Keratinocyte (primary cell): ENCODE data around the gene ASH1L.
"Not testable (repeated sequence)": the region's sequence is repeated elsewhere in the genome, so short reads cannot be mapped to it uniquely, and the experiment has no call there.

Experiments used
- EZH2 ChIP-seq: IDR thresholded peaks from one replicate; pipeline ENCODE4 v1.6.1; 2012; ENCODE audit warnings: inconsistent platforms, mild to moderate bottlenecking, low read length, moderate library complexity
- TF ChIP-seq, protein P1 (sequence below), 3 experiments: IDR thresholded peaks in 1 of 3; conservative IDR thresholded peaks in 1 of 3; optimal IDR thresholded peaks in 1 of 3; 2 replicates in 2 of 3; 3 replicates in 1 of 3; pipeline versions ENCODE3 to v1.5.1; 2011; ENCODE audit warnings: low read length in 3 of 3, mild to moderate bottlenecking in 3 of 3, moderate library complexity in 2 of 3, control low read depth in 1 of 3, inconsistent platforms in 1 of 3; ENCODE audit not compliant: insufficient read depth in 2 of 3; ENCODE audit errors: extremely low read depth in 1 of 3

- TF ChIP-seq, protein P1, sequence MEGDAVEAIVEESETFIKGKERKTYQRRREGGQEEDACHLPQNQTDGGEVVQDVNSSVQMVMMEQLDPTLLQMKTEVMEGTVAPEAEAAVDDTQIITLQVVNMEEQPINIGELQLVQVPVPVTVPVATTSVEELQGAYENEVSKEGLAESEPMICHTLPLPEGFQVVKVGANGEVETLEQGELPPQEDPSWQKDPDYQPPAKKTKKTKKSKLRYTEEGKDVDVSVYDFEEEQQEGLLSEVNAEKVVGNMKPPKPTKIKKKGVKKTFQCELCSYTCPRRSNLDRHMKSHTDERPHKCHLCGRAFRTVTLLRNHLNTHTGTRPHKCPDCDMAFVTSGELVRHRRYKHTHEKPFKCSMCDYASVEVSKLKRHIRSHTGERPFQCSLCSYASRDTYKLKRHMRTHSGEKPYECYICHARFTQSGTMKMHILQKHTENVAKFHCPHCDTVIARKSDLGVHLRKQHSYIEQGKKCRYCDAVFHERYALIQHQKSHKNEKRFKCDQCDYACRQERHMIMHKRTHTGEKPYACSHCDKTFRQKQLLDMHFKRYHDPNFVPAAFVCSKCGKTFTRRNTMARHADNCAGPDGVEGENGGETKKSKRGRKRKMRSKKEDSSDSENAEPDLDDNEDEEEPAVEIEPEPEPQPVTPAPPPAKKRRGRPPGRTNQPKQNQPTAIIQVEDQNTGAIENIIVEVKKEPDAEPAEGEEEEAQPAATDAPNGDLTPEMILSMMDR (optimal IDR thresholded peaks at IDR 0.05 in 1 of 3, IDR thresholded peaks at IDR 0.05 in 1 of 3, conservative IDR thresholded peaks at IDR 0.05 in 1 of 3; ENCODE audit: extremely low read depth in 1 of 3, insufficient read depth in 2 of 3, low read length in 3 of 3) = not testable (repeated sequence)
- not testable (repeated sequence) for TF ChIP-seq EZH2
These were observed 176.8 kb downstream of the ASH1L start for GRCh38 chr1:155385836-155386235.
